IMR-90 (cell line): Measurements from ENCODE around the gene SRP54. TPM values are rescaled to one million over a fixed set of nuclear protein-coding genes. Genes with fewer than 3 reads are reported as not detected.

Experiments
- ATAC-seq: fragments of 200-7000 bp; cut with Tn5 transposase; 2 replicates; pipeline ENCODE4 v1.9.1; 2020; ENCODE audit warnings: low read depth, mild to moderate bottlenecking, moderate library complexity
- BruUV-seq: library from RNA; stranded (reverse); fragments of 400-500 nt; replicated peaks from 2 replicates; lab custom pipeline; 2021; lab: Mats Ljungman, UMichigan
- CTCF ChIA-PET: fragments of 300-600 bp; formaldehyde crosslinking; extraction: SDS; loops from one replicate; lab custom pipeline; 2021; ENCODE audit warnings: antibody characterized with exemption; lab: Yijun Ruan, JAX
- POLR2A ChIA-PET: fragments of 300-600 bp; sonication (Branson Sonifier 250); formaldehyde crosslinking; loops from one replicate; lab custom pipeline; 2022; ENCODE audit warnings: antibody characterized with exemption; ENCODE audit not compliant: unreplicated experiment; lab: Charles Lee
- DNase-seq: peaks from one replicate; pipeline ENCODE4 v3.0.0; 2013
- H2AFZ ChIP-seq: replicated peaks from 2 replicates; pipeline ENCODE3; 2013; ENCODE audit warnings: low read length, mild to moderate bottlenecking; ENCODE audit not compliant: poor library complexity
- H2AK5ac ChIP-seq: 2 replicates; pipeline ENCODE4 v1.6.1; 2013; ENCODE audit warnings: low read depth, low read length, inconsistent platforms
- H2AK9ac ChIP-seq: replicated peaks from 2 replicates; pipeline ENCODE3; 2013; ENCODE audit warnings: mild to moderate bottlenecking, low read depth, low read length, moderate library complexity; ENCODE audit not compliant: poor library complexity
- H2BK120ac ChIP-seq: 2 replicates; pipeline ENCODE4 v1.6.1; 2013; ENCODE audit warnings: low read depth, low read length, inconsistent platforms
- H2BK15ac ChIP-seq: 3 replicates; pipeline ENCODE4 v1.6.1; 2013; ENCODE audit warnings: low read depth, low read length, inconsistent platforms
- H2BK20ac ChIP-seq: 2 replicates; pipeline ENCODE4 v1.6.1; 2013; ENCODE audit warnings: low read depth, mild to moderate bottlenecking, inconsistent platforms, low read length, moderate library complexity
- H2BK5ac ChIP-seq: 2 replicates; pipeline ENCODE4 v1.6.1; 2013; ENCODE audit warnings: mild to moderate bottlenecking, low read depth, low read length, inconsistent platforms; ENCODE audit not compliant: poor library complexity, severe bottlenecking
- H3K14ac ChIP-seq: replicated peaks from 2 replicates; pipeline ENCODE4 v1.6.1; 2013; ENCODE audit warnings: low read depth, low read length, inconsistent platforms
- H3K18ac ChIP-seq: 2 replicates; pipeline ENCODE4 v1.6.1; 2013; ENCODE audit warnings: low read depth, low read length, control low read depth
- H3K23ac ChIP-seq: 2 replicates; pipeline ENCODE4 v1.6.1; 2013; ENCODE audit warnings: low read depth, low read length, inconsistent platforms
- H3K27ac ChIP-seq: 2 replicates; pipeline ENCODE4 v1.5.1; 2013; ENCODE audit warnings: mild to moderate bottlenecking, control low read depth, low read length; ENCODE audit not compliant: insufficient read depth
- H3K27me3 ChIP-seq: 2 replicates; pipeline ENCODE4 v1.6.1; 2013; ENCODE audit warnings: low read length; ENCODE audit not compliant: control insufficient read depth, insufficient read depth
- H3K36me3 ChIP-seq: 2 replicates; pipeline ENCODE4 v1.6.1; 2013; ENCODE audit warnings: low read length, mixed read lengths; ENCODE audit not compliant: control insufficient read depth, insufficient read depth
- H3K4ac ChIP-seq: 2 replicates; pipeline ENCODE4 v1.6.1; 2013; ENCODE audit warnings: low read depth, low read length, inconsistent platforms
- H3K4me1 ChIP-seq: 2 replicates; pipeline ENCODE4 v1.6.1; 2013; ENCODE audit warnings: low read length, mixed read lengths; ENCODE audit not compliant: control insufficient read depth, insufficient read depth
- H3K4me2 ChIP-seq: 2 replicates; pipeline ENCODE4 v1.6.1; 2013; ENCODE audit warnings: low read depth, mild to moderate bottlenecking, control low read depth, low read length, moderate library complexity
- H3K4me3 ChIP-seq: 2 replicates; pipeline ENCODE4 v1.5.1; 2013; ENCODE audit warnings: low read depth, mild to moderate bottlenecking, control low read depth, low read length, moderate library complexity; ENCODE audit not compliant: insufficient read depth
- H3K56ac ChIP-seq: 2 replicates; pipeline ENCODE4 v1.6.1; 2013; ENCODE audit warnings: low read length, inconsistent platforms; ENCODE audit not compliant: insufficient read depth; ENCODE audit errors: extremely low read depth
- H3K79me1 ChIP-seq, 2 experiments: 2 replicates each; pipeline ENCODE4 v1.6.1; 2013; ENCODE audit warnings: low read length in 2 of 2, inconsistent platforms in 1 of 2, low read depth in 1 of 2
- H3K9ac ChIP-seq: 2 replicates; pipeline ENCODE4 v1.6.1; 2013; ENCODE audit warnings: low read depth, low read length, control low read depth
- H3K9me1 ChIP-seq: 2 replicates; pipeline ENCODE4 v1.6.1; 2013; ENCODE audit warnings: low read length, inconsistent platforms; ENCODE audit not compliant: insufficient read depth
- H3K9me3 ChIP-seq: 2 replicates; pipeline ENCODE4 v1.6.1; 2013; ENCODE audit warnings: low read length; ENCODE audit not compliant: control insufficient read depth, insufficient read depth
- H4K20me1 ChIP-seq: 2 replicates; pipeline ENCODE4 v1.6.1; 2013; ENCODE audit warnings: low read length, inconsistent platforms; ENCODE audit not compliant: insufficient read depth
- H4K5ac ChIP-seq: 2 replicates; pipeline ENCODE4 v1.6.1; 2013; ENCODE audit warnings: mild to moderate bottlenecking, low read depth, low read length, control low read depth
- H4K8ac ChIP-seq, 2 experiments: 2 replicates each; pipeline ENCODE4 v1.6.1; 2013; ENCODE audit warnings: low read depth in 2 of 2, low read length in 2 of 2, control low read depth in 1 of 2, inconsistent platforms in 1 of 2
- H4K91ac ChIP-seq: 2 replicates; pipeline ENCODE4 v1.6.1; 2013; ENCODE audit warnings: low read depth, low read length, inconsistent platforms; ENCODE audit not compliant: insufficient read depth
- CEBPB ChIP-seq: IDR thresholded peaks from 2 replicates; pipeline ENCODE4 v1.6.1; 2012; ENCODE audit warnings: low read depth, low read length, improper control_type of control experiment
- ELK1 ChIP-seq: fragments of 150-350 bp; IDR thresholded peaks from 2 replicates; pipeline ENCODE4 v1.6.1; 2016; ENCODE audit warnings: low read depth, mild to moderate bottlenecking, low read length, moderate library complexity, borderline replicate concordance
- FOS ChIP-seq: fragments of 150-350 bp; IDR thresholded peaks from 2 replicates; pipeline ENCODE4 v1.6.1; 2016; ENCODE audit warnings: low read depth, low read length
- MAFK ChIP-seq: IDR thresholded peaks from 2 replicates; pipeline ENCODE4 v1.6.1; 2012; ENCODE audit warnings: low read depth, low read length, improper control_type of control experiment
- MAZ ChIP-seq: IDR thresholded peaks from 2 replicates; pipeline ENCODE4 v1.6.1; 2012; ENCODE audit warnings: low read depth, mild to moderate bottlenecking, low read length, improper control_type of control experiment, moderate library complexity, borderline replicate concordance
- MXI1 ChIP-seq: IDR thresholded peaks from 2 replicates; pipeline ENCODE4 v1.6.1; 2012; ENCODE audit warnings: low read depth, mild to moderate bottlenecking, low read length, moderate library complexity, borderline replicate concordance
- NFE2L2 ChIP-seq: fragments of 150-350 bp; IDR thresholded peaks from 2 replicates; pipeline ENCODE4 v1.6.1; 2016; ENCODE audit warnings: low read depth, mild to moderate bottlenecking, low read length
- RAD21 ChIP-seq: IDR thresholded peaks from 2 replicates; pipeline ENCODE4 v1.6.1; 2012; ENCODE audit warnings: low read length, improper control_type of control experiment
- RCOR1 ChIP-seq: IDR thresholded peaks from 2 replicates; pipeline ENCODE4 v1.6.1; 2012; ENCODE audit warnings: mild to moderate bottlenecking, low read length, improper control_type of control experiment; ENCODE audit not compliant: insufficient replicate concordance
- SMC3 ChIP-seq: fragments of 150-350 bp; IDR thresholded peaks from 2 replicates; pipeline ENCODE4 v1.6.1; 2016; ENCODE audit warnings: low read depth, mild to moderate bottlenecking, antibody characterized with exemption, low read length, moderate library complexity
- USF2 ChIP-seq: fragments of 150-350 bp; IDR thresholded peaks from 2 replicates; pipeline ENCODE4 v1.6.1; 2017; ENCODE audit warnings: mild to moderate bottlenecking, antibody characterized with exemption, low read length, low read depth
- WGBS, 2 experiments: methylation state at CpG; one replicate each; pipeline versions ENCODE4 v1.1.5 to v1.1.7; 2013; ENCODE audit warnings: missing lambda C conversion rate in 2 of 2; ENCODE audit not compliant: insufficient read length in 1 of 2; ENCODE audit errors: extremely low coverage in 2 of 2; 5-methylcytosine and 5-hydroxymethylcytosine counted together
- dilution Hi-C: fragments of 300-500 bp; cut with HindIII; formaldehyde crosslinking; loops from one replicate; pipeline ENCODE4 v1.14.3; 2018; ENCODE audit warnings: low sequenced_read_pairs; ENCODE audit not compliant: unreplicated experiment
- in situ Hi-C: fragments of 300-500 bp; cut with MboI; formaldehyde crosslinking; loops from 3 replicates; pipeline ENCODE4 v1.14.3; 2019; ENCODE audit warnings: low sequenced_read_pairs, inconsistent platforms, mixed read lengths
- intact Hi-C: fragments of 100-400 bp; cut with micrococcal nuclease; formaldehyde crosslinking; loops from 2 replicates; pipeline ENCODE4 v1.10.0; 2022
- polyA plus RNA-seq, 3 experiments: library from polyadenylated mRNA; depleted of rRNA; stranded (reverse); fragments of >200 nt; gene quantifications; 2 replicates each; pipeline ENCODE4 v1.2.3, GENCODE V29; 2012; ENCODE audit warnings: low replicate concordance in 1 of 3
- total RNA-seq: library from RNA; depleted of rRNA; stranded (reverse); fragments of >200 nt; gene quantifications from 2 replicates; pipeline ENCODE4 v1.2.3, GENCODE V29; 2012

SRP54 gene
- total and polyA plus RNA-seq, 2 of the 4 experiments (the other 2 are of a cell fraction) = 56.2 to 63.3 TPM

GRCh38 chr14:35043046-35043445 lies 60.3 kb downstream of the SRP54 start:
- TF ChIP-seq SMC3 (no peak), MAFK (no peak), MXI1 (no peak), NFE2L2 (no peak), RCOR1 (no peak), USF2 (no peak), RAD21 (no peak), ELK1 (no peak), MAZ (no peak), CEBPB (no peak), FOS (no peak)
- BruUV-seq = no TSS peak
- ATAC-seq (no peak), DNase-seq (no peak)
- Histone ChIP-seq H3K9me1 (no peaks in the 10 kb centered on the region; the same call in 1 of the 2 replicates), H2BK120ac (no peak overlapping the region), H3K79me1 (peaks cover 3 to 20% of the 10 kb centered on the region in 2 experiments; a peak in 3 of 4 replicates), H3K23ac (no peak overlapping the region), H2BK15ac (no peak overlapping the region), H3K56ac (no peak overlapping the region), H3K14ac (no peak overlapping the region), H4K5ac (no peak overlapping the region), H4K91ac (no peak overlapping the region), H3K4me3 (no peak overlapping the region), H3K27me3 (no peaks in the 10 kb centered on the region), H2BK20ac (no peak overlapping the region), H2AFZ (no peak overlapping the region), H3K9ac (no peak overlapping the region), H3K27ac (no peak overlapping the region), H3K4me2 (no peak overlapping the region), H3K4me1 (no peaks in the 10 kb centered on the region; the same call in 1 of the 2 replicates), H2AK5ac (no peak overlapping the region), H3K9me3 (no peaks in the 10 kb centered on the region), H3K18ac (no peak overlapping the region), H3K36me3 (no peaks in the 10 kb centered on the region), H2BK5ac (no peak overlapping the region), H4K8ac (no peak overlapping the region), H4K20me1 (no peaks in the 10 kb centered on the region), H3K4ac (no peak overlapping the region), H2AK9ac (no peak overlapping the region)
- in situ Hi-C loops = no loop called here
- intact Hi-C loops = loop anchor here (10.0 kb wide), 1 partner anchor 372 kb away; no protein-coding TSS in a partner anchor
- CTCF ChIA-PET = interaction anchor here (0.6 to 1.2 kb wide), 2 partner anchors 17 to 33 kb away, joined by 3 read pairs; no protein-coding TSS in a partner anchor
- POLR2A ChIA-PET = no interaction called here
- WGBS, 2 experiments = no CpG with 5 or more reads among the region's 2 CpGs
- dilution Hi-C loops = no loop called here
